Pancreas (tissue), 10 donors: Measurements from ENCODE around the gene USF2. TPM values are rescaled to one million over a fixed set of nuclear protein-coding genes. Genes with fewer than 3 reads are reported as not detected.

ENCODE experiments used
- ATAC-seq, 4 donors: fragments of 200-7000 bp; cut with Tn5 transposase; one replicate each; pipeline versions ENCODE4 v1.8.0 to v1.9.1; 2020; ENCODE audit warnings: mild to moderate bottlenecking in 4 of 4, moderate library complexity in 4 of 4
- DNase-seq, 6 donors: peaks; one replicate each; pipeline ENCODE4 v3.0.0-alpha.2; 2020
- FAIRE-seq: peaks from 2 replicates; lab custom pipeline; 2012; peaks lifted over from hg19 to GRCh38; lab: Jason Lieb, UNC
- H3K27ac ChIP-seq, 4 donors: fragments of 200-600 bp; sonication (generic); 1 replicate in 3 of 4; 2 replicates in 1 of 4; pipeline versions ENCODE4 v1.5.0 to v1.8.0; 2020
- H3K27me3 ChIP-seq, 4 donors: fragments of 200-600 bp; one replicate each; pipeline ENCODE4 v1.8.0; 2021
- H3K36me3 ChIP-seq, 3 donors: fragments of 200-600 bp; sonication (generic) in 1 of 3; one replicate each; pipeline versions ENCODE4 v1.5.0 to v1.8.0; 2020 to 2021
- H3K4me1 ChIP-seq, 3 donors: fragments of 200-600 bp; one replicate each; pipeline ENCODE4 v1.8.0; 2021
- H3K4me3 ChIP-seq, 4 donors: fragments of 200-600 bp; sonication (generic) in 2 of 4; one replicate each; pipeline versions ENCODE4 v1.5.0 to v1.8.0; 2020 to 2021
- H3K9me3 ChIP-seq, 4 donors: fragments of 200-600 bp; one replicate each; pipeline ENCODE4 v1.8.0; 2021
- WGBS, 2 donors: extraction: QIAGEN DNeasy Blood & Tissue Kit; methylation state at CpG; one replicate each; pipeline ENCODE4 v1.1.7; 2013; 5-methylcytosine and 5-hydroxymethylcytosine counted together
- intact Hi-C, 3 donors: fragments of 100-400 bp; cut with DNase I; formaldehyde crosslinking; loops; one replicate each; pipeline versions ENCODE4 v1.11.1 to v1.14.2; 2022
- polyA plus RNA-seq, 2 donors: library from polyadenylated mRNA; stranded (reverse); fragments of 200-250 nt; gene quantifications; one replicate each; pipeline ENCODE4 v1.2.3, GENCODE V29; 2013
- total RNA-seq, 6 donors: library from RNA; stranded (reverse); fragmentation: NEBNext Ultra II Directional in 4 of 6; extraction: Animal tissue kit (Norgen Biotek cat#: 25700) in 4 of 6; gene quantifications; one replicate each; pipeline versions ENCODE4 v1.2.1 to v1.2.4, GENCODE V29; 2021 to 2023
- TF ChIP-seq, protein P1 (sequence below), 4 donors: fragments of 200-600 bp; sonication (generic) in 3 of 4; IDR thresholded peaks; one replicate each; pipeline versions ENCODE4 v1.5.0 to v1.8.0; 2021; ENCODE audit warnings: antibody characterized with exemption in 4 of 4
- donor health status: healthy with polysubstance abuse.
- donor health status: DM: no; HTN: no; CAD: no; lungs with moderate emphysema.
- donor health status: DM: no; HTN: no; CAD: no.
- donor health status: control.
- donor health status: control.
- donor health status: Bipolar disorder and iron deficiency.
- donor health status: DM: yes; HTN: yes; CAD: no.
- donor health status: DM: no; HTN: no; CAD: no.
- donor health status: DM: no; HTN: no; CAD: no.
- donor health status: DM: yes; HTN: yes; CAD: no.

The USF2 gene
- total and polyA plus RNA-seq, 8 donors, result 46.4 to 112 (median 60.6) TPM

GRCh38 chr19:35278578-35279284 lies 10.0 kb downstream of the USF2 start:
- peaks cover 0 to 38% (median 7%) of the 10 kb centered on the region in 3 donors for H3K36me3 ChIP-seq
- ATAC-seq, result no peak

DNA sequence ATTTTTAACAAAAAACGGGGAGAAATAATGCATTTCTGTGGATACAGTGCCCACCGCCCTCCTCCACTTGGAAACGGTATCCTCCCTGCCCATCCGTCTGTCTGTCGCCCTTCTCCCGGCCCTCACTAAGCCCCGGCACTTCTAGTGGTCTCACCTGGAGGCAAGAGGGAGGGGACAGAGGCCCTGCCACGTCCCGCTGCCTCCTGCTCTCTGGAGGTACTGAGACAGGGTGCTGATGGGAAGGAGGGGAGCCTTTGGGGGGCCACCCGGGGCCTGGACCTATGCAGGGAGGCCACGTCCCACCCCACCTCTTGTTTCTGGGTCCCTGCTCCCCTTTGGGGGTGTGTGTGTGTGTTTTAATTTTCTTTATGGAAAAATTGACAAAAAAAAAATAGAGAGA lies 10.6 kb downstream of the USF2 start:
- Histone ChIP-seq H3K4me3 (no peak overlapping the region), H3K36me3 (peaks cover 0 to 36% (median 7%) of the 10 kb centered on the region in 3 donors), H3K27ac (no peak overlapping the region), H3K9me3 (no peaks in the 10 kb centered on the region), H3K4me1 (peaks cover 0 to 10% (median 0%) of the 10 kb centered on the region in 3 donors), H3K27me3 (no peaks in the 10 kb centered on the region)
- WGBS, 2 donors, result 81 to 82% methylated on average over 11 of the region's 11 CpGs
- FAIRE-seq, result no peak
- TF ChIP-seq, protein P1, sequence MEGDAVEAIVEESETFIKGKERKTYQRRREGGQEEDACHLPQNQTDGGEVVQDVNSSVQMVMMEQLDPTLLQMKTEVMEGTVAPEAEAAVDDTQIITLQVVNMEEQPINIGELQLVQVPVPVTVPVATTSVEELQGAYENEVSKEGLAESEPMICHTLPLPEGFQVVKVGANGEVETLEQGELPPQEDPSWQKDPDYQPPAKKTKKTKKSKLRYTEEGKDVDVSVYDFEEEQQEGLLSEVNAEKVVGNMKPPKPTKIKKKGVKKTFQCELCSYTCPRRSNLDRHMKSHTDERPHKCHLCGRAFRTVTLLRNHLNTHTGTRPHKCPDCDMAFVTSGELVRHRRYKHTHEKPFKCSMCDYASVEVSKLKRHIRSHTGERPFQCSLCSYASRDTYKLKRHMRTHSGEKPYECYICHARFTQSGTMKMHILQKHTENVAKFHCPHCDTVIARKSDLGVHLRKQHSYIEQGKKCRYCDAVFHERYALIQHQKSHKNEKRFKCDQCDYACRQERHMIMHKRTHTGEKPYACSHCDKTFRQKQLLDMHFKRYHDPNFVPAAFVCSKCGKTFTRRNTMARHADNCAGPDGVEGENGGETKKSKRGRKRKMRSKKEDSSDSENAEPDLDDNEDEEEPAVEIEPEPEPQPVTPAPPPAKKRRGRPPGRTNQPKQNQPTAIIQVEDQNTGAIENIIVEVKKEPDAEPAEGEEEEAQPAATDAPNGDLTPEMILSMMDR (IDR thresholded peaks at IDR 0.05), result no peak
- no peak for ATAC-seq
- intact Hi-C loops, result no loop called here
- no peak for DNase-seq

More at GRCh38 chr19:35278578-35279284, 10.0 kb downstream of the USF2 start:
- Histone ChIP-seq H3K9me3 (no peaks in the 10 kb centered on the region), H3K4me3 (no peak overlapping the region), H3K27ac (no peak overlapping the region), H3K27me3 (no peaks in the 10 kb centered on the region), H3K4me1 (peaks cover 0 to 10% (median 0%) of the 10 kb centered on the region in 3 donors)
- 93% methylated on average over 45 of the region's 45 CpGs for WGBS, 2 donors
- no peak for FAIRE-seq
- intact Hi-C loops, result no loop called here
- TF ChIP-seq, protein P1 (IDR thresholded peaks at IDR 0.05), result no peak
- DNase-seq, result peak in 1 of 6 donors; percentile 27

DNA sequence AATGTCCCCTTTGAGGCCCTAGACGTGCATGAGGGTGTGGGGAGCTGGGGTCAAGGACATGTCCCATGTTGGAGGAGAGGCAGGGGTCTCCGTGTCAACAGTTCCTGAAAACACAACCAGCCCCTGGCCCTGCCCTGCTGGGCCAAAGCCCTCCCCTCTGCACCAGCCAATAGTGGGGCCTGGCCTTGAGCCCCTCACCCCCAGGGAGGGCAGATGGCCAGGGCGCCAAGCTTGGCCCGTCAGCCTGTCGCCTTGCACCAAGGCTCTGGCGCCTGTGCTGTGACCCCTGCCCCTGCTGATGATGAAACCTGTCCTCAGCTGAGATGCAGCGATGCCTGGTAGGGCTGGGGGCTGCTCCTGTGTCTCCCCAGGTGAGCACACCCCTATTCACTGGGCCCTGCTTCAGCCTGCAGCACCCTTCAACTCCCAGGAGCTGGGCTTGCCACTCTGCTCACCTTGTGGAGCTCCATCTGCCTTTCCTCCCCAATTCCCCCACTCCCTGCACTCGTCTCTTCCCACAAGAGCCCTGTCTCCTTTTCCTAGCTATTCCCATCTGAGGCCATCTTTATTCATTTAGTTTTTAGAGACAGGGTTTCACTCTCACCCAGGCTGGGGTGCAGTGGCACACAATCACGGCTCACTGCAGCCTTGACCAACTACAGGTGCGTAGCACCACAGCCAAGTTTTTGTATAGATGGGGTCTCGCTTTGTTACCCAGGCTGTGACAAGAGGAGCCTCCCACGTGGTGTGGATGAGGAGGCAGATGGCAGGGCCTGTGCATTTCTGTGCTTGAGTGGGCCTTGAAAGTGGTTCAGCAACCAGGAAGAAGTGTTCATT lies 11.4 kb downstream of the USF2 start:
- WGBS, 2 donors, result 56 to 63% methylated on average over 12 of the region's 12 CpGs

DNA sequence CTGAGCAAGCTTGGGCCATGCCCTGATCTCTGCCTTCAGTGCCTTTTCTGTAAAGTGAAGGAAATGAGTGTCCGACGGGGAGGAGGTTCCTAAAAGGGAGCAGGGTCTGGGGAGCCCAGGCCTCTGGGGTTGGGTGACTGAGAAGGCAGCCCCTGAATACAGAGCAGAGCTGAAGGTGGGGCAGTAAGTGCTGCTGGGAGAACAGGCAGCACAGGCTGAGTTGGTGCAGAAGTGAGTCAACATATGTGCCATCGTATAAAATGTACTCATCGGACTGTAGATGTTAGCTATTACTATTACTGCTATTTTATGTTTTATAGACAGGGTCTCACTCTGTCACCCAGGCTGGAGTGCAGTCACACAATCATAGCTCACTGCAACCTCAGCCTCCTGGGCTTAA lies 12.5 kb downstream of the USF2 start:
- ATAC-seq, result peak in 1 of 4 donors; percentile 5
- 68% methylated on average over 4 of the region's 4 CpGs for WGBS, 2 donors
- no peak for DNase-seq
- TF ChIP-seq, protein P1 (IDR thresholded peaks at IDR 0.05), result no peak
- Histone ChIP-seq H3K4me3 (no peak overlapping the region), H3K9me3 (no peaks in the 10 kb centered on the region), H3K27ac (peak overlapping the region in 1 of 4 donors; percentile 17), H3K4me1 (peaks cover 0 to 10% (median 0%) of the 10 kb centered on the region in 3 donors), H3K36me3 (peaks cover 0 to 29% (median 7%) of the 10 kb centered on the region in 3 donors), H3K27me3 (no peaks in the 10 kb centered on the region)
- FAIRE-seq, result no peak
- intact Hi-C loops, result no loop called here

More for the DNA sequence above, 11.4 kb downstream of the USF2 start:
- TF ChIP-seq, protein P1 (IDR thresholded peaks at IDR 0.05), result no peak
- ATAC-seq (peak in 2 of 4 donors; percentile 16 to 28), DNase-seq (peak in 1 of 6 donors; percentile 33), FAIRE-seq (no peak)
- intact Hi-C loops, result no loop called here
- H3K9me3 ChIP-seq, result no peaks in the 10 kb centered on the region
- H3K27ac ChIP-seq, result no peak overlapping the region
- H3K36me3 ChIP-seq, result peaks cover 0 to 36% (median 7%) of the 10 kb centered on the region in 3 donors
- no peaks in the 10 kb centered on the region for H3K27me3 ChIP-seq
- peaks cover 0 to 10% (median 0%) of the 10 kb centered on the region in 3 donors for H3K4me1 ChIP-seq
- H3K4me3 ChIP-seq, result no peak overlapping the region
